Vagina (tissue), 2 donors: ENCODE results near the gene PROM2. TPM values are rescaled to one million over a fixed set of nuclear protein-coding genes. Genes with fewer than 3 reads are reported as not detected.

Experiments
- DNase-seq, 2 donors: peaks; one replicate each; pipeline ENCODE4 v3.0.0-alpha.2; 2017; ENCODE audit errors: extremely low spot score in 2 of 2
- H3K27ac ChIP-seq: fragments of 200-600 bp; sonication (generic); one replicate; pipeline ENCODE4 v1.5.1; 2019
- H3K27me3 ChIP-seq: fragments of 200-600 bp; sonication (generic); one replicate; pipeline ENCODE4 v1.5.1; 2019
- H3K36me3 ChIP-seq, 2 donors: fragments of 200-600 bp; sonication (generic); one replicate each; pipeline ENCODE4 v1.5.1; 2017 to 2019
- H3K4me1 ChIP-seq: fragments of 200-600 bp; sonication (generic); one replicate; pipeline ENCODE4 v1.5.1; 2019
- H3K4me3 ChIP-seq, 2 donors: fragments of 200-600 bp; sonication (generic); 1 replicate in 1 of 2; 2 replicates in 1 of 2; pipeline ENCODE4 v1.5.1; 2016 to 2019
- H3K9me3 ChIP-seq: fragments of 200-600 bp; sonication (generic); one replicate; pipeline ENCODE4 v1.5.1; 2019
- POLR2A ChIP-seq, 2 donors: fragments of 450-650 bp; IDR thresholded peaks; one replicate each; pipeline ENCODE4 v1.6.1; 2017; ENCODE audit warnings: antibody characterized with exemption in 2 of 2, mild to moderate bottlenecking in 2 of 2, moderate library complexity in 2 of 2
- POLR2AphosphoS5 ChIP-seq, 2 donors: sonication (generic); formaldehyde crosslinking; IDR thresholded peaks; one replicate each; pipeline ENCODE4 v1.9.0; 2017; ENCODE audit warnings: antibody characterized with exemption in 2 of 2, mild to moderate bottlenecking in 2 of 2, low read depth in 1 of 2; ENCODE audit not compliant: insufficient read depth in 1 of 2
- intact Hi-C: fragments of 100-400 bp; cut with DNase I; formaldehyde crosslinking; loops from one replicate; pipeline ENCODE4 v1.15.1; 2023
- total RNA-seq: library from RNA; depleted of rRNA; stranded (reverse); fragments of >200 nt; gene quantifications from one replicate; pipeline ENCODE4 v1.2.3, GENCODE V29; 2016
- TF ChIP-seq, protein P1 (sequence below), 3 experiments: fragments of 450-650 bp in 2 of 3; fragments of 200-600 bp in 1 of 3; sonication (generic) in 1 of 3; IDR thresholded peaks; one replicate each; pipeline ENCODE4 v1.5.1; 2017 to 2019; ENCODE audit warnings: antibody characterized with exemption in 3 of 3, mild to moderate bottlenecking in 2 of 3, moderate library complexity in 2 of 3

Gene PROM2
- total RNA-seq, 1 donor from 2014 or later = 70.5 TPM

DNA sequence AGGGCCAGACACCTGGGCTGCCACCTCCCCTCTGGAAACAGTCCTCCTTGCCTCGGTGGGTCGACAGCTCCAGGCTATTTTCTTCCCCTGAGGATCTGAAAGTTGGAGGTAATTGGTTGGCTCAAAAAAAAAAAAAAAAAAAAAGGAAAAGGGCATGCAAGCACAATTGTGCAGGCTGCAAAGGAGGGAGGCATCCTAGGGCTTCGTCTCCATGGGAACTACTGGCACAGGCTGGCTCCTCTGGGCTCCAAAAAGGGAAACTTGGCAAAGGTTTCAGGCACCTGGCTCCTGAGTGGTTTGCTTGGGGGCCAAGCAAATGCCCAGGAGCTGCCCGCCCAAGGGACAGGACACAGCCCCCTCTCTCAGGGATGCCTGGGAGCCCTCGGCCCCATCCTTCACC lies 21.8 kb downstream of the PROM2 start:
- DNase-seq = no peak
- Histone ChIP-seq H3K27ac (no peak overlapping the region), H3K4me1 (peaks cover 7% of the 10 kb centered on the region), H3K36me3 (no peaks in the 10 kb centered on the region), H3K27me3 (no peaks in the 10 kb centered on the region), H3K4me3 (no peak overlapping the region), H3K9me3 (no peaks in the 10 kb centered on the region)
- intact Hi-C loops = no loop called here
- TF ChIP-seq, protein P1, sequence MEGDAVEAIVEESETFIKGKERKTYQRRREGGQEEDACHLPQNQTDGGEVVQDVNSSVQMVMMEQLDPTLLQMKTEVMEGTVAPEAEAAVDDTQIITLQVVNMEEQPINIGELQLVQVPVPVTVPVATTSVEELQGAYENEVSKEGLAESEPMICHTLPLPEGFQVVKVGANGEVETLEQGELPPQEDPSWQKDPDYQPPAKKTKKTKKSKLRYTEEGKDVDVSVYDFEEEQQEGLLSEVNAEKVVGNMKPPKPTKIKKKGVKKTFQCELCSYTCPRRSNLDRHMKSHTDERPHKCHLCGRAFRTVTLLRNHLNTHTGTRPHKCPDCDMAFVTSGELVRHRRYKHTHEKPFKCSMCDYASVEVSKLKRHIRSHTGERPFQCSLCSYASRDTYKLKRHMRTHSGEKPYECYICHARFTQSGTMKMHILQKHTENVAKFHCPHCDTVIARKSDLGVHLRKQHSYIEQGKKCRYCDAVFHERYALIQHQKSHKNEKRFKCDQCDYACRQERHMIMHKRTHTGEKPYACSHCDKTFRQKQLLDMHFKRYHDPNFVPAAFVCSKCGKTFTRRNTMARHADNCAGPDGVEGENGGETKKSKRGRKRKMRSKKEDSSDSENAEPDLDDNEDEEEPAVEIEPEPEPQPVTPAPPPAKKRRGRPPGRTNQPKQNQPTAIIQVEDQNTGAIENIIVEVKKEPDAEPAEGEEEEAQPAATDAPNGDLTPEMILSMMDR (IDR thresholded peaks at IDR 0.05) = no peak
- no peak for TF ChIP-seq POLR2AphosphoS5 (IDR thresholded peaks at IDR 0.05; ENCODE audit: insufficient read depth in 1 of 2, low read depth in 1 of 2)
- TF ChIP-seq POLR2A (IDR thresholded peaks at IDR 0.05) = no peak

DNA sequence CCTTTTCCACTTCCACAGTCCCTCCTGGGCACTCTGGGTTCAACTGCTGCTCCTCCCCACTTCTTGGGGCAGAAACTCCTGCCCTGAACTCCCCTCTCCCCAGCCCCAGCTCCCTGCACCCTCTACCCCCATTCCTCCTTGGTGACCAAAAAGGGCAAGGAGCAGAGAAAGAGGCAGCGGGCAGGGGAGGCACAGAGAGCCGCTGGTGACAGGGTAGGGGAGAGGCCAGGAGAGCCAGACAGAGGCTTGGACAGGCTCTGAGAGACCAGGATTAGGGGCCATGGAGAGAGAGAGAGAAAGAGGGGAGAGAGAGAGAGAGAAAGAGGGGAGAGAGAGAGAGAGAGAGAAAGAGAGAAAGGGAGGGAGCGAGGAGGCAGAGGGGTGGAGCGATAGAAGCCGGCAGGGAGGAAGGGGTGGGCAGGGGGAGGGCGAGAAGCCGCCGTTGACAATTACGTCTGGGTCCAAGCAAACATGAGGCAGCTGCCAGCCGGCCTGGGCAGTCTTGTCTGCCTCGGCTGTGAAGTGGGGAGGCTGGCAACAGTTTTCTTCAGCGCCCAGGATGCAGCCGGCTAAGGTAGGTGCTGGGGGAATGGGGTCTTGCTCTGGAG lies 22.7 kb downstream of the PROM2 start, which contains the start of gene KCNIP3:
Gene KCNIP3, plus strand, starts transcription at position 468 of the 608 bp plus-strand sequence. Its CDS starts 92 bp downstream, at position 560.
- H3K9me3 ChIP-seq = no peaks in the 10 kb centered on the region
- DNase-seq = no peak
- H3K4me3 ChIP-seq = peak within 1 kb of the TSS; percentile 40
- no peaks in the 10 kb centered on the region for H3K27me3 ChIP-seq
- intact Hi-C loops = no loop called here
- peak within 1 kb of the TSS; percentile 17 for H3K27ac ChIP-seq
- no peak for TF ChIP-seq POLR2A (IDR thresholded peaks at IDR 0.05)
- TF ChIP-seq POLR2AphosphoS5 (IDR thresholded peaks at IDR 0.05; ENCODE audit: insufficient read depth in 1 of 2, low read depth in 1 of 2) = no peak
- TF ChIP-seq, protein P1 (IDR thresholded peaks at IDR 0.05) = no peak
- H3K4me1 ChIP-seq = peaks cover 7% of the 10 kb centered on the region
- no peaks in the 10 kb centered on the region for H3K36me3 ChIP-seq

DNA sequence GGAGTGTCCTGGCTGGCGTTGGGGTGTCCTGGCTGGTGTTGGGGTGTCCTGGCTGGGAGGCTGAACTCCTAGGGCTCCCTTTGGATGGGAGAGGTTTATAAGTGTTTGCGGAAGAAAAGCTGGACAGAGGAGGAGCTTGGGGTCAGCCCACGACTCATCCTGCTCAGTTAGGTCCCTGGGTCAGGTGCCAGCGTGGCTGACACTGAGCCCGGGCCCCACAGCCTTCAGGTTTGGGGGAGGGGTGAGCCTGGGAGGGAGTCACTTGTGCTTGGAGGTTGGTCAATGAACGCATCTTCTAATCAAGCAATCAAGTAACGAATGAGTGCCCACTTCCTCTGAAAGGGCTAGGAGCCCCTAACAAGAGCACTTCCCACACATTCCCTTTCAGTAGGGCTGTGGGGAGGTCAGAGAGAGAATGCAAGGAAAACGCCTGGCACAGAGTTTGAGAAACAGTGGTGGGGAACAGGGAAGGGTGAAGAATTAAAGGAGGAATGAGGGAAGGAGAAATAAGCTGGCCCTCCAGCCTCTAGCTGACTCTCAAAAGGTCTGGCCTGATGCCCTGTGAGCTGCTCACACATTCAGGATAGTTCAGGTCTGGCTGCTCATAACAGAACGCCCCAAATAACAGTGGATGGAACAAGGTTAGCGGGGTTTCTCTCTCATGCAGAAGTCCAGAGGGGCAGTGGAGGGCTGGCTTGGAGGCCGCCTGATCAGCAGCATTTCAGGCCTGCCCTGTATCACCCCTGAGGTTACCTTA lies 23.6 kb downstream of the PROM2 start:
- intact Hi-C loops = no loop called here
- peak overlapping the region; percentile 40 for H3K4me3 ChIP-seq
- H3K9me3 ChIP-seq = no peaks in the 10 kb centered on the region
- DNase-seq = no peak
- H3K27me3 ChIP-seq = no peaks in the 10 kb centered on the region
- H3K36me3 ChIP-seq = no peaks in the 10 kb centered on the region
- TF ChIP-seq, protein P1 (IDR thresholded peaks at IDR 0.05) = no peak
- TF ChIP-seq POLR2A (IDR thresholded peaks at IDR 0.05) (no peak), POLR2AphosphoS5 (IDR thresholded peaks at IDR 0.05; ENCODE audit: insufficient read depth in 1 of 2, low read depth in 1 of 2) (no peak)
- H3K27ac ChIP-seq = peak overlapping the region; percentile 17
- H3K4me1 ChIP-seq = peaks cover 7% of the 10 kb centered on the region

DNA sequence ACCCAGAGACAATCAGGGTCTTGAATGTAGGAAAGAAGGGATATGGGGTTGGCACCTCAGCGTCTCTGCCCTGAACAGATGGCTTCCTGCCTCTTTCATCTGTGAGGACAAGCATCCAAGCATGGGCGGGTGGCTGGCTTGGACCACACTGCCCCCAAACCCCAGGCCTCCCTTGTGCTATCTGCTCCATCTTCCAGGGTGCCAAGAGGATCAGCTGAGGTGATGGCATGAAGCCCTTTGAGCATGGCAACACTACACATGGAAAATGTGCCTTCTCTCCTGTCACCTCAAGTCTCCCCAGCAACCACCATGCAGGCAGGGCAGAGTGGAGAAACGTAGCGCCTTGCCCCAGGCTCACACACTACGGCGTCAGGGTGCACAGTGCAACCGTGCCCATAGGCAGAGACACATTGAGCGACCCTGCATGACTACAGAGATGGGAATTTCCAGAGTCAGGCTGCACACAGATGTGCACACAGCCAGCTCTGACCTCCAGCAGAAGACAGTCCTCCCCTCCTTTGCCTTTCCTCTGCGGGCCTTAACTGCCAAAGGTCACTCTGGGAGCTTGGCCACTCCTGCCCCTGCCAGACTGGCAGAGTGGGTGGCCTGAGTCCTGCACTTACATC lies 24.4 kb downstream of the PROM2 start:
- Histone ChIP-seq H3K27me3 (no peaks in the 10 kb centered on the region), H3K4me1 (peaks cover 7% of the 10 kb centered on the region), H3K4me3 (no peak overlapping the region), H3K36me3 (no peaks in the 10 kb centered on the region), H3K27ac (no peak overlapping the region), H3K9me3 (no peaks in the 10 kb centered on the region)
- no peak for TF ChIP-seq POLR2A (IDR thresholded peaks at IDR 0.05)
- TF ChIP-seq, protein P1 (IDR thresholded peaks at IDR 0.05) = no peak
- TF ChIP-seq POLR2AphosphoS5 (IDR thresholded peaks at IDR 0.05; ENCODE audit: insufficient read depth in 1 of 2, low read depth in 1 of 2) = no peak
- intact Hi-C loops = no loop called here
- DNase-seq = no peak
